ENCODE results near the gene CAMTA1. TPM values are rescaled to one million over a fixed set of nuclear protein-coding genes. Genes with fewer than 3 reads are reported as not detected.
"Not testable (repeated sequence)": the region's sequence is repeated elsewhere in the genome, so short reads cannot be mapped to it uniquely, and the experiment has no call there.

CAMTA1 gene
- total RNA-seq, 1 donor from 2014 or later: 63.8 TPM

- H3K36me3 Mint-ChIP-seq (ENCODE audit: low read depth): no peaks in the 10 kb centered on the region
- no peak for DNase-seq (ENCODE audit: low spot score)
- peaks cover 4% of the 10 kb centered on the region for H3K27me3 Mint-ChIP-seq (ENCODE audit: low read depth)
- no peak overlapping the region for H3K4me3 Mint-ChIP-seq (ENCODE audit: unreplicated experiment)
- peaks cover 13% of the 10 kb centered on the region for H3K4me1 Mint-ChIP-seq (ENCODE audit: low read depth)
- TF ChIP-seq CTCF (IDR thresholded peaks at IDR 0.05): no peak
- H3K9me3 Mint-ChIP-seq (ENCODE audit: low read depth): no peaks in the 10 kb centered on the region
- H3K27ac Mint-ChIP-seq (ENCODE audit: unreplicated experiment): no peak overlapping the region
Measured at GRCh38 chr1:7152655-7153054, 367.4 kb downstream of the CAMTA1 start.

- TF ChIP-seq CTCF (IDR thresholded peaks at IDR 0.05): no peak
- H3K4me3 Mint-ChIP-seq (ENCODE audit: unreplicated experiment): no peak overlapping the region
- no peak overlapping the region for H3K27ac Mint-ChIP-seq (ENCODE audit: unreplicated experiment)
- H3K9me3 Mint-ChIP-seq (ENCODE audit: low read depth): no peaks in the 10 kb centered on the region
- peaks cover 13% of the 10 kb centered on the region for H3K4me1 Mint-ChIP-seq (ENCODE audit: low read depth)
- no peaks in the 10 kb centered on the region for H3K36me3 Mint-ChIP-seq (ENCODE audit: low read depth)
- H3K27me3 Mint-ChIP-seq (ENCODE audit: low read depth): peaks cover 4% of the 10 kb centered on the region
- DNase-seq (ENCODE audit: low spot score): no peak
Measured at GRCh38 chr1:7153464-7153863, 368.2 kb downstream of the CAMTA1 start.

- H3K9me3 Mint-ChIP-seq (ENCODE audit: low read depth): peaks cover 5% of the 10 kb centered on the region
- no peak for TF ChIP-seq CTCF (IDR thresholded peaks at IDR 0.05)
- peaks cover 8% of the 10 kb centered on the region for H3K4me1 Mint-ChIP-seq (ENCODE audit: low read depth)
- DNase-seq (ENCODE audit: low spot score): no peak
- no peak overlapping the region for H3K4me3 Mint-ChIP-seq (ENCODE audit: unreplicated experiment)
- H3K27me3 Mint-ChIP-seq (ENCODE audit: low read depth): peaks cover 5% of the 10 kb centered on the region
- peaks cover 2% of the 10 kb centered on the region for H3K36me3 Mint-ChIP-seq (ENCODE audit: low read depth)
- H3K27ac Mint-ChIP-seq (ENCODE audit: unreplicated experiment): peak overlapping the region; percentile 3
Measured at GRCh38 chr1:7159116-7159781, 374.0 kb downstream of the CAMTA1 start.

- peaks cover 18% of the 10 kb centered on the region for H3K27me3 Mint-ChIP-seq (ENCODE audit: low read depth)
- not testable (repeated sequence) for H3K4me1 Mint-ChIP-seq (ENCODE audit: low read depth); H3K27ac Mint-ChIP-seq (ENCODE audit: unreplicated experiment); H3K9me3 Mint-ChIP-seq (ENCODE audit: low read depth); DNase-seq (ENCODE audit: low spot score); H3K36me3 Mint-ChIP-seq (ENCODE audit: low read depth); H3K4me3 Mint-ChIP-seq (ENCODE audit: unreplicated experiment)
Measured at GRCh38 chr1:7168554-7168953, 383.3 kb downstream of the CAMTA1 start.

- peaks cover 27% of the 10 kb centered on the region for H3K27me3 Mint-ChIP-seq (ENCODE audit: low read depth)
- no peak for TF ChIP-seq CTCF (IDR thresholded peaks at IDR 0.05)
Measured at GRCh38 chr1:7171168-7171567, 385.9 kb downstream of the CAMTA1 start.

GRCh38 chr1:7171574-7171973 lies 386.3 kb downstream of the CAMTA1 start:
- peaks cover 27% of the 10 kb centered on the region for H3K27me3 Mint-ChIP-seq (ENCODE audit: low read depth)
- no peak for TF ChIP-seq CTCF (IDR thresholded peaks at IDR 0.05)
- no peak for DNase-seq (ENCODE audit: low spot score)
- no peak overlapping the region for H3K4me3 Mint-ChIP-seq (ENCODE audit: unreplicated experiment)
- H3K4me1 Mint-ChIP-seq (ENCODE audit: low read depth): no peaks in the 10 kb centered on the region
- no peaks in the 10 kb centered on the region for H3K36me3 Mint-ChIP-seq (ENCODE audit: low read depth)
- H3K27ac Mint-ChIP-seq (ENCODE audit: unreplicated experiment): no peak overlapping the region
- no peaks in the 10 kb centered on the region for H3K9me3 Mint-ChIP-seq (ENCODE audit: low read depth)

More at GRCh38 chr1:7171168-7171567, 385.9 kb downstream of the CAMTA1 start:
- peaks cover 2% of the 10 kb centered on the region for H3K36me3 Mint-ChIP-seq (ENCODE audit: low read depth)
- H3K27ac Mint-ChIP-seq (ENCODE audit: unreplicated experiment): no peak overlapping the region
- H3K4me3 Mint-ChIP-seq (ENCODE audit: unreplicated experiment): no peak overlapping the region
- no peak for DNase-seq (ENCODE audit: low spot score)
- no peaks in the 10 kb centered on the region for H3K9me3 Mint-ChIP-seq (ENCODE audit: low read depth)
- no peaks in the 10 kb centered on the region for H3K4me1 Mint-ChIP-seq (ENCODE audit: low read depth)
